HCT116 (cell line): ENCODE measurements around the gene MAPKAPK3. TPM values are rescaled to one million over a fixed set of nuclear protein-coding genes. Genes with fewer than 3 reads are reported as not detected.

Experiments used
- ATAC-seq: fragments of 200-7000 bp; cut with Tn5 transposase; 2 replicates; pipeline ENCODE4 v1.9.1; 2020; ENCODE audit warnings: mild to moderate bottlenecking, moderate library complexity
- BruUV-seq: library from RNA; stranded (reverse); fragments of 400-500 nt; replicated peaks from 2 replicates; lab custom pipeline; 2021; lab: Mats Ljungman, UMichigan
- CTCF ChIA-PET: fragments of 300-600 bp; sonication (Branson Sonifier 250); formaldehyde crosslinking; loops from one replicate; lab custom pipeline; 2021; ENCODE audit warnings: antibody characterized with exemption; lab: Charles Lee
- POLR2A ChIA-PET: fragments of 300-600, 350-600 bp; sonication (Branson Sonifier 250); formaldehyde crosslinking; loops from one replicate; lab custom pipeline; 2021; ENCODE audit warnings: antibody characterized with exemption; lab: Charles Lee
- RAD21 ChIA-PET, 2 experiments: fragments of 300-600 bp; sonication (Branson Sonifier 250); formaldehyde crosslinking; loops; one replicate each; lab custom pipeline; 2023; ENCODE audit warnings: low total read pairs in 2 of 2; ENCODE audit not compliant: uncharacterized antibody in 2 of 2, unreplicated experiment in 2 of 2, low non-redundant PET in 1 of 2; lab: Charles Lee
- DNase-seq: peaks from one replicate; pipeline ENCODE4 v3.0.0-alpha.2; 2010; ENCODE audit warnings: low read depth, low spot score
- H2AFZ ChIP-seq: fragments of 200-600 bp; shearing (Covaris generic), sonication (generic); 2 replicates; pipeline ENCODE4 v1.6.1; 2017; ENCODE audit warnings: low read depth, mixed run types, mixed read lengths, antibody characterized with exemption, low read length; ENCODE audit not compliant: poor library complexity, severe bottlenecking
- H3K27ac ChIP-seq: 2 replicates; pipeline ENCODE4 v1.5.1; 2012; ENCODE audit warnings: low read depth, low read length
- H3K27me3 ChIP-seq: fragments of 200-600 bp; sonication (generic); 2 replicates; pipeline ENCODE4 v1.6.1; 2016; ENCODE audit warnings: mixed run types, low read length, mixed read lengths; ENCODE audit not compliant: insufficient read depth
- H3K36me3 ChIP-seq, 2 experiments: fragments of 200-500 bp in 1 of 2; fragments of 200-600 bp in 1 of 2; sonication (Bioruptor generic) in 1 of 2; sonication (generic) in 1 of 2; 2 replicates each; pipeline versions ENCODE4 v1.5.1 to v1.6.1; 2014 to 2016; ENCODE audit warnings: low read length in 2 of 2, inconsistent platforms in 1 of 2, mixed read lengths in 1 of 2, mixed run types in 1 of 2; ENCODE audit not compliant: insufficient read depth in 2 of 2, control insufficient read depth in 1 of 2
- H3K4me1 ChIP-seq, 2 experiments: fragments of 200-600 bp in 1 of 2; sonication (generic) in 1 of 2; 2 replicates each; pipeline versions ENCODE4 v1.5.1 to v1.6.1; 2012 to 2017; ENCODE audit warnings: low read length in 2 of 2, inconsistent platforms in 1 of 2, mild to moderate bottlenecking in 1 of 2, mixed read lengths in 1 of 2, mixed run types in 1 of 2, moderate library complexity in 1 of 2; ENCODE audit not compliant: insufficient read depth in 2 of 2, control insufficient read depth in 1 of 2
- H3K4me2 ChIP-seq: fragments of 200-600 bp; sonication (generic); 2 replicates; pipeline ENCODE4 v1.6.1; 2017; ENCODE audit warnings: mixed run types, low read length, mixed read lengths
- H3K4me3 ChIP-seq, 2 experiments: fragments of 200-600 bp in 1 of 2; sonication (generic) in 1 of 2; replicated peaks in 1 of 2; 2 replicates each; pipeline ENCODE4 v1.5.1; 2011 to 2016; ENCODE audit warnings: low read length in 2 of 2, control low read depth in 1 of 2, low read depth in 1 of 2, mild to moderate bottlenecking in 1 of 2, mixed read lengths in 1 of 2, mixed run types in 1 of 2
- H3K79me2 ChIP-seq: fragments of 200-600 bp; sonication (generic); 2 replicates; pipeline ENCODE4 v1.6.1; 2017; ENCODE audit warnings: mild to moderate bottlenecking, mixed run types, low read length, moderate library complexity, mixed read lengths; ENCODE audit not compliant: insufficient read depth
- H3K9ac ChIP-seq: fragments of 200-600 bp; sonication (generic); 2 replicates; pipeline ENCODE4 v1.6.1; 2016; ENCODE audit warnings: low read length, mixed read lengths
- H3K9me2 ChIP-seq: fragments of 200-600 bp; sonication (generic), shearing (Covaris generic); 2 replicates; pipeline ENCODE4 v1.6.1; 2017; ENCODE audit warnings: mixed run types, mild to moderate bottlenecking, moderate library complexity; ENCODE audit not compliant: insufficient read depth
- H3K9me3 ChIP-seq, 2 experiments: fragments of 200-500 bp in 1 of 2; fragments of 200-600 bp in 1 of 2; sonication (Bioruptor generic) in 1 of 2; sonication (generic) in 1 of 2; 2 replicates each; pipeline ENCODE4 v1.6.1; 2014 to 2017; ENCODE audit warnings: low read length in 2 of 2, mixed read lengths in 2 of 2, inconsistent platforms in 1 of 2, low read depth in 1 of 2, mild to moderate bottlenecking in 1 of 2, mixed run types in 1 of 2, moderate library complexity in 1 of 2; ENCODE audit not compliant: control insufficient read depth in 1 of 2, insufficient read depth in 1 of 2
- H4K20me1 ChIP-seq: fragments of 200-600 bp; sonication (generic), shearing (Covaris generic); 2 replicates; pipeline ENCODE4 v1.6.1; 2017; ENCODE audit warnings: mixed run types, mild to moderate bottlenecking, moderate library complexity; ENCODE audit not compliant: insufficient read depth
- CBX3 ChIP-seq: IDR thresholded peaks from 2 replicates; pipeline ENCODE4 v1.6.1; 2012; ENCODE audit warnings: low read depth
- EGR1 ChIP-seq: IDR thresholded peaks from 2 replicates; pipeline ENCODE4 v1.6.1; 2012; ENCODE audit warnings: low read depth
- MAX ChIP-seq: IDR thresholded peaks from 2 replicates; pipeline ENCODE4 v1.6.1; 2012
- RAD21 ChIP-seq: IDR thresholded peaks from 2 replicates; pipeline ENCODE4 v1.6.1; 2012; ENCODE audit warnings: low read depth, mild to moderate bottlenecking
- SIN3A ChIP-seq: IDR thresholded peaks from 2 replicates; pipeline ENCODE4 v1.6.1; 2012; ENCODE audit warnings: low read depth
- SP1 ChIP-seq: IDR thresholded peaks from 2 replicates; pipeline ENCODE4 v1.6.1; 2012; ENCODE audit warnings: low read depth
- ZNF274 ChIP-seq: fragments of 200-500 bp; sonication (Bioruptor generic); IDR thresholded peaks from 2 replicates; pipeline ENCODE4 v1.6.1; 2014; ENCODE audit warnings: mild to moderate bottlenecking, low read depth, low read length, inconsistent platforms
- intact Hi-C: fragments of 100-400 bp; cut with micrococcal nuclease; formaldehyde crosslinking; loops from 2 replicates; pipeline ENCODE4 v1.10.0; 2022
- total RNA-seq: library from RNA; stranded (reverse); gene quantifications from one replicate; pipeline ENCODE4 v1.2.1, GENCODE V29; 2021; ENCODE audit not compliant: unreplicated experiment
- TF ChIP-seq, protein P1 (sequence below): IDR thresholded peaks from 2 replicates; pipeline ENCODE4 v1.6.1; 2012; ENCODE audit warnings: low read depth

The MAPKAPK3 gene
- total RNA-seq, 1 experiment from 2014 or later = 87.3 TPM

GRCh38 chr3:50639055-50639494, 22.1 kb downstream of the MAPKAPK3 start:
- Histone ChIP-seq H3K27ac (peak overlapping the region; percentile 3; the same call in 1 of the 2 replicates), H3K4me2 (peak overlapping the region; percentile 65), H3K36me3 (peaks cover 4 to 32% of the 10 kb centered on the region in 2 experiments; a peak in 1 of 4 replicates), H3K9ac (peak overlapping the region; percentile 4), H3K9me3 (no peaks in the 10 kb centered on the region), H3K27me3 (no peaks in the 10 kb centered on the region), H2AFZ (no peak overlapping the region), H4K20me1 (no peaks in the 10 kb centered on the region; the same call in 1 of the 2 replicates), H3K4me1 (peaks cover 12 to 38% of the 10 kb centered on the region in 2 experiments), H3K9me2 (no peaks in the 10 kb centered on the region), H3K79me2 (peaks cover 49% of the 10 kb centered on the region), H3K4me3 (peak overlapping the region in 1 of 2 experiments; percentile 10; a peak in 1 of 4 replicates)
- TF ChIP-seq ZNF274 (no peak), SIN3A (no peak), CBX3 (no peak), SP1 (no peak), RAD21 (no peak), EGR1 (no peak), MAX (no peak)
- TF ChIP-seq, protein P1, sequence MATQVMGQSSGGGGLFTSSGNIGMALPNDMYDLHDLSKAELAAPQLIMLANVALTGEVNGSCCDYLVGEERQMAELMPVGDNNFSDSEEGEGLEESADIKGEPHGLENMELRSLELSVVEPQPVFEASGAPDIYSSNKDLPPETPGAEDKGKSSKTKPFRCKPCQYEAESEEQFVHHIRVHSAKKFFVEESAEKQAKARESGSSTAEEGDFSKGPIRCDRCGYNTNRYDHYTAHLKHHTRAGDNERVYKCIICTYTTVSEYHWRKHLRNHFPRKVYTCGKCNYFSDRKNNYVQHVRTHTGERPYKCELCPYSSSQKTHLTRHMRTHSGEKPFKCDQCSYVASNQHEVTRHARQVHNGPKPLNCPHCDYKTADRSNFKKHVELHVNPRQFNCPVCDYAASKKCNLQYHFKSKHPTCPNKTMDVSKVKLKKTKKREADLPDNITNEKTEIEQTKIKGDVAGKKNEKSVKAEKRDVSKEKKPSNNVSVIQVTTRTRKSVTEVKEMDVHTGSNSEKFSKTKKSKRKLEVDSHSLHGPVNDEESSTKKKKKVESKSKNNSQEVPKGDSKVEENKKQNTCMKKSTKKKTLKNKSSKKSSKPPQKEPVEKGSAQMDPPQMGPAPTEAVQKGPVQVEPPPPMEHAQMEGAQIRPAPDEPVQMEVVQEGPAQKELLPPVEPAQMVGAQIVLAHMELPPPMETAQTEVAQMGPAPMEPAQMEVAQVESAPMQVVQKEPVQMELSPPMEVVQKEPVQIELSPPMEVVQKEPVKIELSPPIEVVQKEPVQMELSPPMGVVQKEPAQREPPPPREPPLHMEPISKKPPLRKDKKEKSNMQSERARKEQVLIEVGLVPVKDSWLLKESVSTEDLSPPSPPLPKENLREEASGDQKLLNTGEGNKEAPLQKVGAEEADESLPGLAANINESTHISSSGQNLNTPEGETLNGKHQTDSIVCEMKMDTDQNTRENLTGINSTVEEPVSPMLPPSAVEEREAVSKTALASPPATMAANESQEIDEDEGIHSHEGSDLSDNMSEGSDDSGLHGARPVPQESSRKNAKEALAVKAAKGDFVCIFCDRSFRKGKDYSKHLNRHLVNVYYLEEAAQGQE = no peak
- DNase-seq (no peak), ATAC-seq (peak; percentile 73)
- no TSS peak for BruUV-seq
- intact Hi-C loops = no loop called here
- CTCF ChIA-PET = no interaction called here
- POLR2A ChIA-PET = no interaction called here
- RAD21 ChIA-PET = no interaction called here
